ENCODE measurements around the gene PEAR1.

Gene PEAR1

GRCh38 chr1:156884560-156885184 is 8.8 kb upstream of the PEAR1 start:
- TF ChIP-seq CREB1 (IDR thresholded peaks at IDR 0.05; ENCODE audit: low read depth) (no peak), MAX (IDR thresholded peaks at IDR 0.05) (no peak), FOXM1 (IDR thresholded peaks at IDR 0.05; ENCODE audit: borderline replicate concordance, low read depth) (no peak), TAF1 (IDR thresholded peaks at IDR 0.05; ENCODE audit: low read depth) (no peak), TCF12 (IDR thresholded peaks at IDR 0.05; ENCODE audit: low read depth) (no peak), EGR1 (IDR thresholded peaks at IDR 0.05) (no peak), EP300 (IDR thresholded peaks at IDR 0.05; ENCODE audit: borderline replicate concordance) (no peak), CEBPB (IDR thresholded peaks at IDR 0.05) (no peak), REST (IDR thresholded peaks at IDR 0.05; ENCODE audit: low read depth) (no peak), RAD21 (IDR thresholded peaks at IDR 0.05; ENCODE audit: low read depth) (no peak), YY1 (IDR thresholded peaks at IDR 0.05; ENCODE audit: low read depth) (no peak), ZBTB7A (IDR thresholded peaks at IDR 0.05; ENCODE audit: low read depth) (no peak), NFIC (IDR thresholded peaks at IDR 0.05) (no peak), TEAD4 (IDR thresholded peaks at IDR 0.05) (no peak), USF1 (IDR thresholded peaks at IDR 0.05) (no peak)

- TF ChIP-seq YY1 (IDR thresholded peaks at IDR 0.05; ENCODE audit: low read depth) (no peak), EGR1 (IDR thresholded peaks at IDR 0.05) (no peak), TAF1 (IDR thresholded peaks at IDR 0.05; ENCODE audit: low read depth) (no peak), TCF12 (IDR thresholded peaks at IDR 0.05; ENCODE audit: low read depth) (no peak), EP300 (IDR thresholded peaks at IDR 0.05; ENCODE audit: borderline replicate concordance) (no peak), NFIC (IDR thresholded peaks at IDR 0.05) (no peak), FOXM1 (IDR thresholded peaks at IDR 0.05; ENCODE audit: borderline replicate concordance, low read depth) (no peak), REST (IDR thresholded peaks at IDR 0.05; ENCODE audit: low read depth) (no peak), RAD21 (IDR thresholded peaks at IDR 0.05; ENCODE audit: low read depth) (no peak), TEAD4 (IDR thresholded peaks at IDR 0.05) (no peak)
Measured at GRCh38 chr1:156885314-156885713, 8.2 kb upstream of the PEAR1 start.

- TF ChIP-seq REST (IDR thresholded peaks at IDR 0.05; ENCODE audit: low read depth) (no peak), NFIC (IDR thresholded peaks at IDR 0.05) (no peak), EGR1 (IDR thresholded peaks at IDR 0.05) (no peak), CEBPB (IDR thresholded peaks at IDR 0.05) (no peak), CREB1 (IDR thresholded peaks at IDR 0.05; ENCODE audit: low read depth) (no peak), TAF1 (IDR thresholded peaks at IDR 0.05; ENCODE audit: low read depth) (no peak), RAD21 (IDR thresholded peaks at IDR 0.05; ENCODE audit: low read depth) (no peak), FOXM1 (IDR thresholded peaks at IDR 0.05; ENCODE audit: borderline replicate concordance, low read depth) (no peak), USF1 (IDR thresholded peaks at IDR 0.05) (no peak), EP300 (IDR thresholded peaks at IDR 0.05; ENCODE audit: borderline replicate concordance) (no peak), ZBTB7A (IDR thresholded peaks at IDR 0.05; ENCODE audit: low read depth) (no peak), MAX (IDR thresholded peaks at IDR 0.05) (no peak), TCF12 (IDR thresholded peaks at IDR 0.05; ENCODE audit: low read depth) (no peak), YY1 (IDR thresholded peaks at IDR 0.05; ENCODE audit: low read depth) (no peak)
Measured at GRCh38 chr1:156885880-156886355, 7.6 kb upstream of the PEAR1 start.

- no peak for TF ChIP-seq YY1 (IDR thresholded peaks at IDR 0.05; ENCODE audit: low read depth)
- TF ChIP-seq FOXM1 (IDR thresholded peaks at IDR 0.05; ENCODE audit: borderline replicate concordance, low read depth) = no peak
- TF ChIP-seq CEBPB (IDR thresholded peaks at IDR 0.05) = no peak
- no peak for TF ChIP-seq REST (IDR thresholded peaks at IDR 0.05; ENCODE audit: low read depth)
- TF ChIP-seq TAF1 (IDR thresholded peaks at IDR 0.05; ENCODE audit: low read depth) = no peak
- no peak for TF ChIP-seq CREB1 (IDR thresholded peaks at IDR 0.05; ENCODE audit: low read depth)
- TF ChIP-seq NFIC (IDR thresholded peaks at IDR 0.05) = no peak
- no peak for TF ChIP-seq USF1 (IDR thresholded peaks at IDR 0.05)
- no peak for TF ChIP-seq EGR1 (IDR thresholded peaks at IDR 0.05)
- no peak for TF ChIP-seq EP300 (IDR thresholded peaks at IDR 0.05; ENCODE audit: borderline replicate concordance)
- no peak for TF ChIP-seq TEAD4 (IDR thresholded peaks at IDR 0.05)
- no peak for TF ChIP-seq MAX (IDR thresholded peaks at IDR 0.05)
- no peak for TF ChIP-seq RAD21 (IDR thresholded peaks at IDR 0.05; ENCODE audit: low read depth)
- TF ChIP-seq ZBTB7A (IDR thresholded peaks at IDR 0.05; ENCODE audit: low read depth) = no peak
- no peak for TF ChIP-seq TCF12 (IDR thresholded peaks at IDR 0.05; ENCODE audit: low read depth)
Measured at GRCh38 chr1:156886583-156887281, 6.8 kb upstream of the PEAR1 start.
